PC-3 (cell line): Measurements from ENCODE around the gene RIMKLA. TPM values are rescaled to one million over a fixed set of nuclear protein-coding genes. Genes with fewer than 3 reads are reported as not detected.

Source experiments
- ATAC-seq: fragments of 200-7000 bp; cut with Tn5 transposase; 2 replicates; pipeline ENCODE4 v1.9.1; 2020; ENCODE audit warnings: mild to moderate bottlenecking, moderate library complexity
- BruUV-seq: library from RNA; stranded (reverse); fragments of 400-500 nt; replicated peaks from 2 replicates; lab custom pipeline; 2021; lab: Mats Ljungman, UMichigan
- CTCF ChIA-PET: fragments of 300-600 bp; sonication (Branson Sonifier 250); formaldehyde crosslinking; loops from one replicate; lab custom pipeline; 2022; ENCODE audit warnings: antibody characterized with exemption; lab: Charles Lee
- POLR2A ChIA-PET: fragments of 300-600 bp; sonication (Branson Sonifier 250); formaldehyde crosslinking; loops from one replicate; lab custom pipeline; 2022; ENCODE audit warnings: antibody characterized with exemption; ENCODE audit not compliant: unreplicated experiment; lab: Charles Lee
- DNase-seq: peaks from one replicate; pipeline ENCODE4 v3.0.0-alpha.2; 2015
- H2AFZ ChIP-seq: fragments of 300-600 bp; sonication (generic); 2 replicates; pipeline ENCODE4 v1.6.0; 2016; ENCODE audit warnings: antibody characterized with exemption, low read length
- H3F3A ChIP-seq: fragments of 300-600 bp; sonication (generic); one replicate; pipeline ENCODE4 v1.6.0; 2017; ENCODE audit warnings: antibody characterized with exemption, low read length, control low read depth, mild to moderate bottlenecking; ENCODE audit not compliant: unreplicated experiment
- H3K27ac ChIP-seq: fragments of 300-600 bp; sonication (generic); 2 replicates; pipeline ENCODE4 v1.5.1; 2016; ENCODE audit warnings: mild to moderate bottlenecking, low read length
- H3K27me3 ChIP-seq: fragments of 300-600 bp; sonication (generic); 2 replicates; pipeline ENCODE4 v1.6.1; 2016; ENCODE audit warnings: low read length, mixed read lengths
- H3K36me3 ChIP-seq: fragments of 300-600 bp; sonication (generic); 2 replicates; pipeline ENCODE4 v1.6.1; 2016; ENCODE audit warnings: low read depth, mixed run types, low read length, mixed read lengths
- H3K4me1 ChIP-seq: fragments of 300-600 bp; sonication (generic); 2 replicates; pipeline ENCODE4 v1.5.1; 2016; ENCODE audit warnings: low read length; ENCODE audit not compliant: insufficient read depth
- H3K4me2 ChIP-seq: fragments of 300-600 bp; sonication (generic); 2 replicates; pipeline ENCODE4 v1.6.0; 2016; ENCODE audit warnings: low read length
- H3K4me3 ChIP-seq: fragments of 300-600 bp; sonication (generic); 2 replicates; pipeline ENCODE4 v1.5.1; 2016; ENCODE audit warnings: mild to moderate bottlenecking, low read length, mixed read lengths
- H3K79me2 ChIP-seq: fragments of 300-600 bp; sonication (generic); 2 replicates; pipeline ENCODE4 v1.6.1; 2017; ENCODE audit warnings: low read length, mixed read lengths
- H3K9ac ChIP-seq: fragments of 300-600 bp; sonication (generic); 2 replicates; pipeline ENCODE4 v1.6.0; 2016; ENCODE audit warnings: mild to moderate bottlenecking, low read length
- H3K9me2 ChIP-seq: fragments of 300-600 bp; sonication (generic); replicated peaks from 2 replicates; pipeline ENCODE4 v1.6.1; 2016; ENCODE audit warnings: mixed run types, low read length, mixed read lengths
- H3K9me3 ChIP-seq: fragments of 300-600 bp; sonication (generic); 2 replicates; pipeline ENCODE4 v1.6.1; 2016; ENCODE audit warnings: low read length, mixed read lengths
- H4K20me1 ChIP-seq: fragments of 300-600 bp; sonication (generic); 2 replicates; pipeline ENCODE4 v1.6.1; 2016; ENCODE audit warnings: low read length, mixed read lengths
- CTCF ChIP-seq: fragments of 300-600 bp; sonication (generic); conservative IDR thresholded peaks from 2 replicates; pipeline ENCODE4 v1.5.1; 2017; ENCODE audit warnings: antibody characterized with exemption, low read depth, mild to moderate bottlenecking, low read length
- EZH2 ChIP-seq: fragments of 300-600 bp; sonication (generic); IDR thresholded peaks from one replicate; pipeline ENCODE4 v1.6.1; 2017; ENCODE audit warnings: antibody characterized with exemption, mild to moderate bottlenecking, low read length; ENCODE audit not compliant: unreplicated experiment
- EZH2phosphoT487 ChIP-seq: fragments of 300-600 bp; sonication (generic); IDR thresholded peaks from 2 replicates; pipeline ENCODE4 v1.6.1; 2018; ENCODE audit warnings: mild to moderate bottlenecking, antibody characterized with exemption, low read length, borderline replicate concordance
- intact Hi-C: fragments of 100-400 bp; cut with micrococcal nuclease; formaldehyde crosslinking; loops from 2 replicates; pipeline ENCODE4 v1.9.0; 2023
- total RNA-seq: library from RNA; depleted of rRNA; stranded (reverse); fragments of >200 nt; gene quantifications from 2 replicates; pipeline ENCODE4 v1.2.3, GENCODE V29; 2014

Gene RIMKLA
- total RNA-seq, 1 experiment from 2014 or later = 4.5 TPM

GRCh38 chr1:42456754-42457089 lies 76.1 kb downstream of the RIMKLA start:
- POLR2A ChIA-PET = interaction anchor here (0.6 kb wide), 2 partner anchors 17 to 1164 kb away, joined by 3 to 5 read pairs; no protein-coding TSS in a partner anchor
- BruUV-seq = no TSS peak
- no peaks in the 10 kb centered on the region for H4K20me1 ChIP-seq

GRCh38 chr1:42461196-42461595 lies 80.6 kb downstream of the RIMKLA start:
- Histone ChIP-seq H3K4me2 (no peak overlapping the region), H3K79me2 (peaks cover 23% of the 10 kb centered on the region), H3K9me2 (no peaks in the 10 kb centered on the region), H3K27ac (no peak overlapping the region), H3K4me3 (no peak overlapping the region), H3K36me3 (no peaks in the 10 kb centered on the region; the same call in 1 of the 2 replicates), H2AFZ (no peak overlapping the region), H3K27me3 (no peaks in the 10 kb centered on the region), H3K9ac (no peak overlapping the region), H4K20me1 (no peaks in the 10 kb centered on the region), H3K9me3 (no peaks in the 10 kb centered on the region), H3K4me1 (peaks cover 29% of the 10 kb centered on the region), H3F3A (no peaks in the 10 kb centered on the region)
- BruUV-seq = no TSS peak
- intact Hi-C loops = loop anchor here (5.0 to 10.0 kb wide), 2 partner anchors 69 to 194 kb away; partner anchors contain the start of gene PPIH
- ChIA-PET POLR2A (no interaction called here), CTCF (no interaction called here)
- DNase-seq (no peak), ATAC-seq (no peak)
- TF ChIP-seq EZH2phosphoT487 (no peak), CTCF (no peak), EZH2 (no peak)

More at GRCh38 chr1:42456754-42457089, 76.1 kb downstream of the RIMKLA start:
- Histone ChIP-seq H3K79me2 (peaks cover 23% of the 10 kb centered on the region), H3K9me2 (no peaks in the 10 kb centered on the region), H3F3A (no peaks in the 10 kb centered on the region), H3K27me3 (no peaks in the 10 kb centered on the region), H3K9ac (peak overlapping the region; percentile 96), H2AFZ (peak overlapping the region; percentile 98), H3K4me2 (peak overlapping the region; percentile 95), H3K4me1 (peaks cover 28% of the 10 kb centered on the region), H3K9me3 (no peaks in the 10 kb centered on the region), H3K27ac (peak overlapping the region; percentile 73), H3K36me3 (no peaks in the 10 kb centered on the region; the same call in 1 of the 2 replicates), H3K4me3 (peak overlapping the region; percentile 85)
- intact Hi-C loops = no loop called here
- peak; percentile 55 for ATAC-seq
- TF ChIP-seq EZH2 = no peak
- TF ChIP-seq EZH2phosphoT487 = no peak
- no peak for TF ChIP-seq CTCF
- CTCF ChIA-PET = no interaction called here
- DNase-seq = peak; percentile 50
